ENCODE results near the gene B4GAT1. TPM values are rescaled to one million over a fixed set of nuclear protein-coding genes. Genes with fewer than 3 reads are reported as not detected.
"Not testable (repeated sequence)": the region's sequence is repeated elsewhere in the genome, so short reads cannot be mapped to it uniquely, and the experiment has no call there.

B4GAT1 gene
- total RNA-seq (2014; rRNA removed; shearing (Covaris generic); ENCODE audit: low replicate concordance) = 26.6 and 34.6 TPM in 2 replicates

GRCh38 chr11:66347425-66348276, at the start of gene B4GAT1:
Gene B4GAT1 (minus strand): TSS chr11:66347629. CDS start chr11:66347545, 84 bp downstream.
- H3K4me3 ChIP-seq = peak within 1 kb of the TSS; percentile 72
- H3K36me3 ChIP-seq = peaks cover 10% of the 10 kb centered on the region; the same call in 1 of the 2 replicates
- DNase-seq = peak; percentile 82
- H3K9me3 ChIP-seq = no peaks in the 10 kb centered on the region
- no peaks in the 10 kb centered on the region for H3K27me3 ChIP-seq

GRCh38 chr11:66393954-66394353, 46.5 kb upstream of the B4GAT1 start:
- H3K36me3 ChIP-seq = no peaks in the 10 kb centered on the region
- H3K27me3 ChIP-seq = peaks cover 10% of the 10 kb centered on the region
- no peak for DNase-seq

GRCh38 chr11:66391322-66391721, 43.9 kb upstream of the B4GAT1 start:
- Histone ChIP-seq H3K9me3 (no peaks in the 10 kb centered on the region), H3K27me3 (peaks cover 10% of the 10 kb centered on the region), H3K36me3 (no peaks in the 10 kb centered on the region), H3K4me3 (no peak overlapping the region)
- DNase-seq = no peak

More at GRCh38 chr11:66393954-66394353, 46.5 kb upstream of the B4GAT1 start:
- Histone ChIP-seq H3K9me3 (no peaks in the 10 kb centered on the region), H3K4me3 (no peak overlapping the region)

GRCh38 chr11:66388780-66389386, 41.5 kb upstream of the B4GAT1 start:
- DNase-seq = peak; percentile 55
- H3K9me3 ChIP-seq = no peaks in the 10 kb centered on the region
- no peak overlapping the region for H3K4me3 ChIP-seq
- peaks cover 4% of the 10 kb centered on the region for H3K27me3 ChIP-seq
- H3K36me3 ChIP-seq = no peaks in the 10 kb centered on the region

- Histone ChIP-seq H3K4me3 (no peak overlapping the region), H3K27me3 (peaks cover 4% of the 10 kb centered on the region), H3K36me3 (no peaks in the 10 kb centered on the region), H3K9me3 (no peaks in the 10 kb centered on the region)
- DNase-seq = peak; percentile 68
These were observed 39.0 kb upstream of the B4GAT1 start for GRCh38 chr11:66386171-66387069.

GRCh38 chr11:66384316-66384715, 36.9 kb upstream of the B4GAT1 start:
- DNase-seq, H3K36me3 ChIP-seq, H3K4me3 ChIP-seq, H3K27me3 ChIP-seq, H3K9me3 ChIP-seq: not testable (repeated sequence)

GRCh38 chr11:66380264-66380663, 32.8 kb upstream of the B4GAT1 start:
- DNase-seq, H3K36me3 ChIP-seq, H3K9me3 ChIP-seq, H3K4me3 ChIP-seq, H3K27me3 ChIP-seq: not testable (repeated sequence)

- H3K36me3 ChIP-seq, H3K4me3 ChIP-seq, H3K9me3 ChIP-seq, DNase-seq: not testable (repeated sequence)
- peaks cover 31% of the 10 kb centered on the region for H3K27me3 ChIP-seq
These were observed 26.4 kb upstream of the B4GAT1 start for GRCh38 chr11:66373690-66374287.

GRCh38 chr11:66373265-66373664, 25.8 kb upstream of the B4GAT1 start:
- H3K36me3 ChIP-seq = no peaks in the 10 kb centered on the region
- no peak for DNase-seq
- H3K9me3 ChIP-seq = no peaks in the 10 kb centered on the region
- peaks cover 31% of the 10 kb centered on the region for H3K27me3 ChIP-seq
- H3K4me3 ChIP-seq = no peak overlapping the region

- DNase-seq = no peak
- Histone ChIP-seq H3K36me3 (no peaks in the 10 kb centered on the region), H3K9me3 (no peaks in the 10 kb centered on the region), H3K27me3 (peaks cover 31% of the 10 kb centered on the region), H3K4me3 (peak within 1 kb of the TSS; percentile 27)
These were observed 24.4 kb upstream of the B4GAT1 start, which contains the start of gene SLC29A2 for GRCh38 chr11:66371627-66372415. Gene SLC29A2 (minus strand): TSS chr11:66371760. CDS start chr11:66371591, 169 bp downstream.

- peaks cover 28% of the 10 kb centered on the region for H3K27me3 ChIP-seq
- H3K36me3 ChIP-seq = no peaks in the 10 kb centered on the region
- H3K4me3 ChIP-seq = no peak overlapping the region
- no peaks in the 10 kb centered on the region for H3K9me3 ChIP-seq
- DNase-seq = no peak
These were observed 21.9 kb upstream of the B4GAT1 start for GRCh38 chr11:66369073-66369894.

GRCh38 chr11:66368484-66368883, 21.1 kb upstream of the B4GAT1 start:
- no peak overlapping the region for H3K4me3 ChIP-seq
- no peaks in the 10 kb centered on the region for H3K36me3 ChIP-seq
- H3K9me3 ChIP-seq = no peaks in the 10 kb centered on the region
- DNase-seq = no peak
- H3K27me3 ChIP-seq = peaks cover 26% of the 10 kb centered on the region

- H3K27me3 ChIP-seq = peaks cover 19% of the 10 kb centered on the region
- no peaks in the 10 kb centered on the region for H3K36me3 ChIP-seq
- DNase-seq = no peak
- H3K9me3 ChIP-seq = no peaks in the 10 kb centered on the region
- no peak overlapping the region for H3K4me3 ChIP-seq
These were observed 20.3 kb upstream of the B4GAT1 start for GRCh38 chr11:66367561-66368312.

- no peaks in the 10 kb centered on the region for H3K9me3 ChIP-seq
- no peak overlapping the region for H3K4me3 ChIP-seq
- no peak for DNase-seq
- peaks cover 11% of the 10 kb centered on the region for H3K27me3 ChIP-seq
- no peaks in the 10 kb centered on the region for H3K36me3 ChIP-seq
These were observed 19.5 kb upstream of the B4GAT1 start for GRCh38 chr11:66366844-66367477.
